GM13976 (cell line): Measurements from ENCODE around the gene ETS1.

Experiments
- DNase-seq: peaks from one replicate; pipeline ENCODE4 v3.0.0; 2012; ENCODE audit warnings: low spot score
- in situ Hi-C: fragments of 300-500 bp; cut with MboI; formaldehyde crosslinking; loops from one replicate; pipeline ENCODE4 v1.12.0; 2022; ENCODE audit warnings: low sequenced_read_pairs, mixed read lengths, inconsistent platforms; ENCODE audit not compliant: unreplicated experiment
- TF ChIP-seq, protein P1 (sequence below): IDR thresholded peaks from 2 replicates; pipeline ENCODE4 v1.5.1; 2012; ENCODE audit warnings: borderline replicate concordance, mild to moderate bottlenecking; ENCODE audit not compliant: insufficient read depth; ENCODE audit errors: extremely low read depth, missing control alignments, control extremely low read depth

ETS1 gene

DNA sequence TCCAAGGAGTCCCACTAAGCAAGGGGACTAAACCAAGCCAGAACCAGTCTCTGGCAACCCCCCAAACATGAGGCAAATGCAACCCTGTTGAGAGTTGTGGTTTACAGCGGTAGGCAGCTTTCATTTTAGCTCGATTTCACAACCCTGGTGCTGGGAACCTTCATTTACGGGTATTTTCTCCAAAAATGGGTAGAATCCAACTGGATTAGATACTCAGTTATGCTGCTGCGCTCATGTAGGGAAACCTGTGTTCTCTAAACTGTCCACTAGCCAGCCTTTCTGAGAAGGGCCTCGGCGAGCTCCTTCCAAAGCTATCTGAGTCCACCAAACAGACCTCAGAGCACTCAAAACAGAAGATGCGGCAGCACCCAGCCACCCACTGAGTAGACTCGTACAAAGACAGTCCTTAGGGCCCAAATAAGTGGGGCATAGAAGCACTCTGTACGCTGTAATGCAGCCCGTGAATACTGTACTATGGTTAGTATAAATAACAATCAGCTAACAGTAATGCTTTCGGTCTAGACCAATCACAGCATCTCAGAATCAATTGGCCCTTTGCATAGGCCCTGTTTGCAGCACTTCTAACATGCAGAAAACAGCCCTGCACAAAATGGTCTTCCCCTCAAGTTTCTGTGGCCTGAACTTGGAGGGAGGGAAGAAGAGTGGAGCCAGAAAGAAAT, 104.7 kb downstream of the ETS1 start:
- TF ChIP-seq, protein P1, sequence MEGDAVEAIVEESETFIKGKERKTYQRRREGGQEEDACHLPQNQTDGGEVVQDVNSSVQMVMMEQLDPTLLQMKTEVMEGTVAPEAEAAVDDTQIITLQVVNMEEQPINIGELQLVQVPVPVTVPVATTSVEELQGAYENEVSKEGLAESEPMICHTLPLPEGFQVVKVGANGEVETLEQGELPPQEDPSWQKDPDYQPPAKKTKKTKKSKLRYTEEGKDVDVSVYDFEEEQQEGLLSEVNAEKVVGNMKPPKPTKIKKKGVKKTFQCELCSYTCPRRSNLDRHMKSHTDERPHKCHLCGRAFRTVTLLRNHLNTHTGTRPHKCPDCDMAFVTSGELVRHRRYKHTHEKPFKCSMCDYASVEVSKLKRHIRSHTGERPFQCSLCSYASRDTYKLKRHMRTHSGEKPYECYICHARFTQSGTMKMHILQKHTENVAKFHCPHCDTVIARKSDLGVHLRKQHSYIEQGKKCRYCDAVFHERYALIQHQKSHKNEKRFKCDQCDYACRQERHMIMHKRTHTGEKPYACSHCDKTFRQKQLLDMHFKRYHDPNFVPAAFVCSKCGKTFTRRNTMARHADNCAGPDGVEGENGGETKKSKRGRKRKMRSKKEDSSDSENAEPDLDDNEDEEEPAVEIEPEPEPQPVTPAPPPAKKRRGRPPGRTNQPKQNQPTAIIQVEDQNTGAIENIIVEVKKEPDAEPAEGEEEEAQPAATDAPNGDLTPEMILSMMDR, result no peak
- in situ Hi-C loops, result no loop called here
- no peak for DNase-seq

DNA sequence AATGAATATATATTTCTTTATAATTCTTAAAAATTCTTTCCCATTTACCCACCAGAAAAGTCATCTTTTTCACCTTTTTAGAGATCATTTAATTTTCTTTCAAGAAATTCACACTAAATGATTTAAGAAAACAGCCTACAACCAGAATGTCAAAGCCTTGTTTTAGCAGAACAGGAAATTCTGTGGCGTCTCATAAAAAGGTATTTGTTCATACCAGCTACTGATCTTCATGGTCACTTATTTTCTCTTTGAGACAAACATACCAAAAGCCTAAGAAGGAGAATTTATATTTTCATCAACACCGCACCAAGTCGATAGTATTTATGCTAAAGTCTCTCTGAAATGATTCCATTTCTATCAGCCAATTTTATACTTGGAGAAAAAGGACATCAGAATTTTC, 105.3 kb downstream of the ETS1 start:
- TF ChIP-seq, protein P1, result no peak
- no peak for DNase-seq
- in situ Hi-C loops, result no loop called here

DNA sequence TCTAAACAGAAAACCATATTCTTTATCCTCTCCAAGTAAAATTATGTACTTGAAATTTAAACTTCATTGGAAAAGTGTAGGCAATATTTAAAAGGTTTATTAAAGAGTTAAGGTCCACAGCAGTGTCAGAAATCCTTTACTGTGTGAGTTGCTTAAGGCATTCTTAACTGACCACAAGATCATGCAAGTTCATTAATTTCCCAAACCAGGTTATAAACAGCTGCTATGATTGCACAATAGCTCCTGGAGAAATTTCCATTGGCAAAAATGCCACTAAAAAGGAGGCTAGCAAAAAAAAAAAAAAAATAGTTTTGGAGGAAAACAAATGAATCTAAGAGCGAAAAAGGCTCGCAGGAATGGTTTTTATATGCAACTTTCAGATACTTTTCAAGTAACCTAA, 106.2 kb downstream of the ETS1 start:
- TF ChIP-seq, protein P1, result no peak
- in situ Hi-C loops, result no loop called here
- DNase-seq, result no peak

DNA sequence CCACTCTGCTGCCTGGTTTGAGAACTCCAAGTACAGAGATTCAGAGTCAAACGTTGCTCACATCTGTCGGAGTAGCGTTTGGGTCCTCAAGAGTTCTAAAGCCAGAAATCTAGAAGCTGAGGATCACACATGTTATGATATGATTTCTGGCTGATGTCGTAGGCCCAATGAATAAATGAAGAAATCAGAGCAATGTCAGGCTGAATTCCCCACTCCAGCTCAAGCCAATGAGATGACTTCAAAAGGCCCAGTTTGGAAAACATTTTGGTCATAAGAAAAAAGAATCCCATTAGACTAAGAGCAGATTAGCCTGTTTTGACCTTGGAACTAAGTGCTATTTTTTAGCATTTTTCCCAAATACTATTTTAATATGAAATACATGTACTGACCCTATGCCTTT, 106.7 kb downstream of the ETS1 start:
- in situ Hi-C loops, result no loop called here
- no peak for DNase-seq
- TF ChIP-seq, protein P1, result no peak

DNA sequence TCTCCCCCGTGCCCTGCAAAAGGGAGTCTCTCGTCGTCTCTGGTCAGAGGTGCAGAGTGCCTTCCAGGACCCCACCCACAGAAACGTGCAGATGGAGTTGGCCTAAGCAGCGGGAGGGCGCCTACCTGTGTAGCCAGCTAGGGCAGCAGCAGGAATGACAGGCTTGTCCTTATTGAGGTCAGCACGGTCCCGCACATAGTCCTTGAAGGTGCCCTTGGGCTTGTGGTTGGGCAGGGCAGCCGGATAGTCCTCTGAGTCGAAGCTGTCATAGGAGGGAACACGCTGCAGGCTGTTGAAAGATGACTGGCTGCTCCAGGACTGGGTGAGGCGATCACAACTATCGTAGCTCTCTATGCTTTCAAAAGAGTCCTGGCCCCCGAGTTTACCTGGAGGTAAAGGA, 107.3 kb downstream of the ETS1 start:
- no peak for DNase-seq
- TF ChIP-seq, protein P1, result no peak
- in situ Hi-C loops, result no loop called here

DNA sequence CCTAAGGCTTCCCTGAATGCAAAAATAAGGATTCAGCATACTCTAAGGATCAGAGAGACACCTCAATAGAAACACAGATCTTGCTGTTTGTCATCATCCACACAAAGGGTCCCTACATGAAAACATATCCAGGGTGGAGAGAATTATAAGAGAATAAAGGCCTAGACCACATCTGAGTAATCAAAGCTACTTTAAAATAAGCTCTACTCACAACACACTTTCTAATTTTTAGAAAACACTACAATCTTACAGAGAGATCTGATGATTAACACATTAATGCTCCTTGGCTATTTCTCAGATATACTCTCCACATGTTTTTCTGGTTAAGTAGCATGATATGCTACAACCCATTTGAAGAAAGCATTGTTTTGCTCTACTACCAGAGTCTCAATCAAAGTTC, 108.2 kb downstream of the ETS1 start:
- TF ChIP-seq, protein P1, result no peak
- in situ Hi-C loops, result no loop called here
- DNase-seq, result no peak

DNA sequence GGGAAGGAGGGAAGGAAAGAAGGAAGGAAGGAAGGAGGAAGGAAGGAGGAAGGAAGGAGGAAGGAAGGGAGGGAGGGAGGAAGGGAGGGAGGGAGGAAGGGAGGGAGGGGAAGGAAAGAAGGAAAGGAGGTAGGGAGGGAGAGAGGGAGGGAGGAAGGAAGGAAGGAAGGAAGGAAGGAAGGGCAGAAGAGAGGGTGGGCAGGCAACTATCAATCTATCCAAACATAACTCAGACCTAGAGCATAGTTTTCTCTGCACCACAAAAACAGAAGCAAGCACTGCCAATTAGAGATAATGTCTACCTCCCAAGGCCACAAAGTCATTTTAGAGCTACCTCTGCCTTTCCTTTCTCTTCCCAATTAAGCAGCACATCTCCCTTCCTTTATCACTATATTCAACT, 109.1 kb downstream of the ETS1 start:
- in situ Hi-C loops, result no loop called here
- TF ChIP-seq, protein P1, result no peak
- DNase-seq, result no peak
